ENCODE data around the gene HDLBP.

HDLBP gene

DNA sequence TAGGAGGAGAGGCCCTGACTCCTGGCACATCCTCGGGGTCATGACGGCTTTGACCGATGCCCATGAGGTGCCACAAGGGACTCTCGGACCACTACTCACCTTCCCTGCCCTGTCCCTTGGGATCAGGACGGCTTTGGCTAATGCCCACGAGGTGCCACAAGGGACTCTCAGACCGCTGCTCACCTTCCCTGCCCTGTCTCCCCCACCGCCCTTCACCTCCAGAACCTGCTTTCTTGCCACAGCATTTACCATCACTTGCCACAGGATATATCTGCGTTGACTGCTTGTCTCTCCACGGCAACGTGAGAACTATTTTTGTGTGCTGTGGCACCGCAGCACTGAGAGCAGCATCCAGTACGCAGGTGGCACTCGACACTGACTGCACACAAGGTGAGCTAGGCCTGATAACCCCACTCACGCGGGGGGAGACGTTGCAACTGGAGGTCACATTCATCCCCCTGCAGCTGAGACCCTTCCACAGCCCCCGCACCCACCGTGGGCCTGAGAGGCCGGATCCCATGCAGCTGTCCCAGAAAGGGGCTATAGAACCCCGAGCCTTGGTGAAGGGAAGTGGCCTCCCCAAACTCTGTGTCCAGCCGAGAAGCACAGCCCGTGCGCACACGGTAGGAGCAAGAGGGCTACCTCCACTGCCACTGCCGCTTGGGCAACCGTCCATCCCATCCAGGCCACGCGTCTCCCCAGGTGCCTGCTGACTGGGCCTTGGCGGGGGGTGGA lies 79.4 kb downstream of the HDLBP start (continued):
- TF ChIP-seq, protein P1, sequence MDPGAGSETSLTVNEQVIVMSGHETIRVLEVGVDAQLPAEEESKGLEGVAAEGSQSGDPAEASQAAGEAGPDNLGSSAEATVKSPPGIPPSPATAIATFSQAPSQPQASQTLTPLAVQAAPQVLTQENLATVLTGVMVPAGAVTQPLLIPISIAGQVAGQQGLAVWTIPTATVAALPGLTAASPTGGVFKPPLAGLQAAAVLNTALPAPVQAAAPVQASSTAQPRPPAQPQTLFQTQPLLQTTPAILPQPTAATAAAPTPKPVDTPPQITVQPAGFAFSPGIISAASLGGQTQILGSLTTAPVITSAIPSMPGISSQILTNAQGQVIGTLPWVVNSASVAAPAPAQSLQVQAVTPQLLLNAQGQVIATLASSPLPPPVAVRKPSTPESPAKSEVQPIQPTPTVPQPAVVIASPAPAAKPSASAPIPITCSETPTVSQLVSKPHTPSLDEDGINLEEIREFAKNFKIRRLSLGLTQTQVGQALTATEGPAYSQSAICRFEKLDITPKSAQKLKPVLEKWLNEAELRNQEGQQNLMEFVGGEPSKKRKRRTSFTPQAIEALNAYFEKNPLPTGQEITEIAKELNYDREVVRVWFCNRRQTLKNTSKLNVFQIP (CRISPR knock-in tag; IDR thresholded peaks at IDR 0.05; ENCODE audit: borderline replicate concordance, low read depth) = no peak
- no peak for TF ChIP-seq ZFP3 (CRISPR knock-in tag; IDR thresholded peaks at IDR 0.05)
- no peak for TF ChIP-seq ZC3H10 (CRISPR knock-in tag; IDR thresholded peaks at IDR 0.05)
- TF ChIP-seq PPARA (CRISPR knock-in tag; IDR thresholded peaks at IDR 0.05; ENCODE audit: borderline replicate concordance) = no peak
- no peak for TF ChIP-seq ARNTL (CRISPR knock-in tag; IDR thresholded peaks at IDR 0.05; ENCODE audit: borderline replicate concordance, low read depth)
- TF ChIP-seq, protein P2, sequence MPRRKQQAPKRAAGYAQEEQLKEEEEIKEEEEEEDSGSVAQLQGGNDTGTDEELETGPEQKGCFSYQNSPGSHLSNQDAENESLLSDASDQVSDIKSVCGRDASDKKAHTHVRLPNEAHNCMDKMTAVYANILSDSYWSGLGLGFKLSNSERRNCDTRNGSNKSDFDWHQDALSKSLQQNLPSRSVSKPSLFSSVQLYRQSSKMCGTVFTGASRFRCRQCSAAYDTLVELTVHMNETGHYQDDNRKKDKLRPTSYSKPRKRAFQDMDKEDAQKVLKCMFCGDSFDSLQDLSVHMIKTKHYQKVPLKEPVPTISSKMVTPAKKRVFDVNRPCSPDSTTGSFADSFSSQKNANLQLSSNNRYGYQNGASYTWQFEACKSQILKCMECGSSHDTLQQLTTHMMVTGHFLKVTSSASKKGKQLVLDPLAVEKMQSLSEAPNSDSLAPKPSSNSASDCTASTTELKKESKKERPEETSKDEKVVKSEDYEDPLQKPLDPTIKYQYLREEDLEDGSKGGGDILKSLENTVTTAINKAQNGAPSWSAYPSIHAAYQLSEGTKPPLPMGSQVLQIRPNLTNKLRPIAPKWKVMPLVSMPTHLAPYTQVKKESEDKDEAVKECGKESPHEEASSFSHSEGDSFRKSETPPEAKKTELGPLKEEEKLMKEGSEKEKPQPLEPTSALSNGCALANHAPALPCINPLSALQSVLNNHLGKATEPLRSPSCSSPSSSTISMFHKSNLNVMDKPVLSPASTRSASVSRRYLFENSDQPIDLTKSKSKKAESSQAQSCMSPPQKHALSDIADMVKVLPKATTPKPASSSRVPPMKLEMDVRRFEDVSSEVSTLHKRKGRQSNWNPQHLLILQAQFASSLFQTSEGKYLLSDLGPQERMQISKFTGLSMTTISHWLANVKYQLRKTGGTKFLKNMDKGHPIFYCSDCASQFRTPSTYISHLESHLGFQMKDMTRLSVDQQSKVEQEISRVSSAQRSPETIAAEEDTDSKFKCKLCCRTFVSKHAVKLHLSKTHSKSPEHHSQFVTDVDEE (CRISPR knock-in tag; IDR thresholded peaks at IDR 0.05) = no peak
- TF ChIP-seq ISL1 (CRISPR knock-in tag; IDR thresholded peaks at IDR 0.05) = no peak
- no peak for TF ChIP-seq ZNF8 (CRISPR knock-in tag; IDR thresholded peaks at IDR 0.05)
- no peak for TF ChIP-seq SNAI2 (CRISPR knock-in tag; IDR thresholded peaks at IDR 0.05)

DNA sequence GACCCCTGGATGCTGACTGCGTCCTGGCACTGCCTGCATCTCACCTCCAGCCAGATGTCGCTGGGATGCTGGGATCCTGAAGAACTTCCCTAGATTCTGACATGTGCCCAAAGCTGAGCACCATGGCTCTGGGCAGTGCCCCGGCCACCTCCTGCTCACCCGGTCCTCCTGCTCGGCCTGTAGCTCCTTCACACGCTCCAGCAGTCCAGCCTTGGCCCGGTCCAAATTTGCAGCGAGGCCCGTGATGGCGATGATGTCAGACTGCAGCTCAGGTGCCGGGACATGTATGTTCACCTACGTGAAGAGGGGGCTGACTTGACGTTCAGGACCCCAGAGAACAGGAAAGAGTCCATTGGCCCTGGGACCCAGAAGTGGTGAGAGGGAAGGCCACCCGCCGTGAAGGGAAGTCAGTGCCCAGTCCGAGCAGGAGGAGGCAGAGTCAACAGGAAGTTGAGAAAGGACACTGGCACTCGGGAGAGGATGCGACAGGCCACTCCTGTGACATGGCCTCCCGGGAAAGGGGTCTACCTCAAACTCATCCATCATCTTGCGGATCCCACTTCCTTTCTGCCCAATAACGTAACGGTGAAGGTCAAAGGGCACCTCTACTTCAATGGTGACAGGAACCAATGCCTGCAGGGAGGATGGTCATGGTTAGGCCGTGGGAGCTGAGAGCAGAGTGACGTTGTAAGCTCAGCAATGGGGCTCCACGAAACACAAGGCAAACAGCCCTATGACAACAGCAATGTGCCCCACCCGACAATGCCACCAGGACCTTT lies 80.3 kb downstream of the HDLBP start:
- no peak for ATAC-seq

More for the DNA sequence above, 80.3 kb downstream of the HDLBP start:
- TF ChIP-seq BACH2 (CRISPR knock-in tag; IDR thresholded peaks at IDR 0.05; ENCODE audit: borderline replicate concordance) (no peak), CREB5 (CRISPR knock-in tag; IDR thresholded peaks at IDR 0.05; ENCODE audit: low read depth) (no peak), ZFP30 (CRISPR knock-in tag; IDR thresholded peaks at IDR 0.05) (no peak), ESRRG (CRISPR knock-in tag; IDR thresholded peaks at IDR 0.05) (no peak), PPARA (CRISPR knock-in tag; IDR thresholded peaks at IDR 0.05; ENCODE audit: borderline replicate concordance) (no peak), SNAI2 (CRISPR knock-in tag; IDR thresholded peaks at IDR 0.05) (no peak), ZNF8 (CRISPR knock-in tag; IDR thresholded peaks at IDR 0.05) (no peak), RARB (CRISPR knock-in tag; IDR thresholded peaks at IDR 0.05) (no peak), ARNTL (CRISPR knock-in tag; IDR thresholded peaks at IDR 0.05; ENCODE audit: borderline replicate concordance, low read depth) (no peak), ISL1 (CRISPR knock-in tag; IDR thresholded peaks at IDR 0.05) (no peak), ZFP3 (CRISPR knock-in tag; IDR thresholded peaks at IDR 0.05) (no peak), ZC3H10 (CRISPR knock-in tag; IDR thresholded peaks at IDR 0.05) (no peak), PATZ1 (CRISPR knock-in tag; IDR thresholded peaks at IDR 0.05; ENCODE audit: borderline replicate concordance) (no peak), ZNF70 (CRISPR knock-in tag; IDR thresholded peaks at IDR 0.05) (no peak), ZNF565 (CRISPR knock-in tag; conservative IDR thresholded peaks at IDR 0.05; ENCODE audit: low read depth) (no peak), OSR1 (CRISPR knock-in tag; IDR thresholded peaks at IDR 0.05) (no peak)
- TF ChIP-seq, protein P3, sequence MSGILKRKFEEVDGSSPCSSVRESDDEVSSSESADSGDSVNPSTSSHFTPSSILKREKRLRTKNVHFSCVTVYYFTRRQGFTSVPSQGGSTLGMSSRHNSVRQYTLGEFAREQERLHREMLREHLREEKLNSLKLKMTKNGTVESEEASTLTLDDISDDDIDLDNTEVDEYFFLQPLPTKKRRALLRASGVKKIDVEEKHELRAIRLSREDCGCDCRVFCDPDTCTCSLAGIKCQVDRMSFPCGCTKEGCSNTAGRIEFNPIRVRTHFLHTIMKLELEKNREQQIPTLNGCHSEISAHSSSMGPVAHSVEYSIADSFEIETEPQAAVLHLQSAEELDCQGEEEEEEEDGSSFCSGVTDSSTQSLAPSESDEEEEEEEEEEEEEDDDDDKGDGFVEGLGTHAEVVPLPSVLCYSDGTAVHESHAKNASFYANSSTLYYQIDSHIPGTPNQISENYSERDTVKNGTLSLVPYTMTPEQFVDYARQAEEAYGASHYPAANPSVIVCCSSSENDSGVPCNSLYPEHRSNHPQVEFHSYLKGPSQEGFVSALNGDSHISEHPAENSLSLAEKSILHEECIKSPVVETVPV (CRISPR knock-in tag; IDR thresholded peaks at IDR 0.05) = no peak
- TF ChIP-seq, protein P2 (CRISPR knock-in tag; IDR thresholded peaks at IDR 0.05) = no peak
- TF ChIP-seq, protein P1 (CRISPR knock-in tag; IDR thresholded peaks at IDR 0.05; ENCODE audit: borderline replicate concordance, low read depth) = no peak
